Ishikawa (cell line): ENCODE data around the gene PITPNM1.

ENCODE experiments used
- CEBPB ChIP-seq: IDR thresholded peaks from 2 replicates; pipeline ENCODE4 v1.6.1; 2012
- CREB1 ChIP-seq: IDR thresholded peaks from 2 replicates; pipeline ENCODE4 v1.6.1; 2012; ENCODE audit warnings: low read depth
- EGR1 ChIP-seq: IDR thresholded peaks from 2 replicates; pipeline ENCODE4 v1.6.1; 2012
- EP300 ChIP-seq: IDR thresholded peaks from 2 replicates; pipeline ENCODE4 v1.6.1; 2012; ENCODE audit warnings: borderline replicate concordance
- FOXM1 ChIP-seq: IDR thresholded peaks from 2 replicates; pipeline ENCODE4 v1.6.1; 2012; ENCODE audit warnings: low read depth, borderline replicate concordance
- MAX ChIP-seq: IDR thresholded peaks from 2 replicates; pipeline ENCODE4 v1.6.1; 2012
- NFIC ChIP-seq: IDR thresholded peaks from 2 replicates; pipeline ENCODE4 v1.6.1; 2012
- RAD21 ChIP-seq: IDR thresholded peaks from 2 replicates; pipeline ENCODE4 v1.6.1; 2012; ENCODE audit warnings: low read depth
- REST ChIP-seq: IDR thresholded peaks from 2 replicates; pipeline ENCODE4 v1.6.1; 2012; ENCODE audit warnings: low read depth, mild to moderate bottlenecking
- TAF1 ChIP-seq: IDR thresholded peaks from 2 replicates; pipeline ENCODE4 v1.6.1; 2012; ENCODE audit warnings: low read depth, mild to moderate bottlenecking
- TCF12 ChIP-seq: IDR thresholded peaks from 2 replicates; pipeline ENCODE4 v1.6.1; 2012; ENCODE audit warnings: low read depth
- TEAD4 ChIP-seq: IDR thresholded peaks from 2 replicates; pipeline ENCODE4 v1.6.1; 2012
- USF1 ChIP-seq: IDR thresholded peaks from 2 replicates; pipeline ENCODE4 v1.6.1; 2012
- YY1 ChIP-seq: IDR thresholded peaks from 2 replicates; pipeline ENCODE4 v1.6.1; 2012; ENCODE audit warnings: low read depth
- ZBTB7A ChIP-seq: IDR thresholded peaks from 2 replicates; pipeline ENCODE4 v1.6.1; 2012; ENCODE audit warnings: low read depth

PITPNM1 gene

GRCh38 chr11:67472882-67473281 lies 32.3 kb downstream of the PITPNM1 start:
- no peak for TF ChIP-seq EP300
- no peak for TF ChIP-seq TCF12
- no peak for TF ChIP-seq USF1
- no peak for TF ChIP-seq TEAD4
- no peak for TF ChIP-seq TAF1
- no peak for TF ChIP-seq REST

- TF ChIP-seq EP300 (no peak), FOXM1 (no peak), CREB1 (no peak), YY1 (no peak), USF1 (no peak), TCF12 (no peak), MAX (no peak), CEBPB (no peak), ZBTB7A (no peak), TAF1 (no peak), REST (no peak), TEAD4 (no peak), RAD21 (no peak), NFIC (no peak), EGR1 (no peak)
Measured at GRCh38 chr11:67470337-67471002, 34.7 kb downstream of the PITPNM1 start.

- TF ChIP-seq RAD21 (no peak), CREB1 (no peak), FOXM1 (no peak)
Measured at GRCh38 chr11:67469508-67469811, 35.7 kb downstream of the PITPNM1 start.

GRCh38 chr11:67468759-67469507 lies 36.2 kb downstream of the PITPNM1 start, which contains the start of gene TMEM134:
TMEM134 (minus strand) TSS chr11:67469251; CDS start chr11:67469192, 59 bp downstream.
- TF ChIP-seq EP300, result no peak
- peak; percentile 89 for TF ChIP-seq YY1
- TF ChIP-seq FOXM1, result no peak
- TF ChIP-seq USF1, result peak; percentile 45; the same call in 1 of the 2 replicates
- peak; percentile 61; the same call in 1 of the 2 replicates for TF ChIP-seq CREB1
- peak; percentile 63 for TF ChIP-seq MAX
- peak; percentile 81 for TF ChIP-seq TAF1
- TF ChIP-seq REST, result no peak; the same call in 1 of the 2 replicates
- no peak for TF ChIP-seq CEBPB
- TF ChIP-seq ZBTB7A, result peak; percentile 94
- peak; percentile 54; the same call in 1 of the 2 replicates for TF ChIP-seq RAD21
- peak; percentile 77 for TF ChIP-seq EGR1
- TF ChIP-seq TEAD4, result no peak
- TF ChIP-seq TCF12, result 0 out of 2 replicates have a peak, but pooled peaks have one; percentile 10
- TF ChIP-seq NFIC, result no peak
